Stimulated activated CD8-positive, alpha-beta memory T cell treated with anti-CD3 and anti-CD28 coated beads, Interleukin-7, amount 100 ng/mL, for 4 hours (primary cell): Measurements from ENCODE around the gene VTI1A.
"Not testable (repeated sequence)": the region's sequence is repeated elsewhere in the genome, so short reads cannot be mapped to it uniquely, and the experiment has no call there.

Experiments used
- DNase-seq, 2 donors: peaks; one replicate each; pipeline ENCODE4 v3.0.0-alpha.2; 2020; ENCODE audit warnings: low read depth in 2 of 2

Gene VTI1A

GRCh38 chr10:112446855-112447619 is at the start of gene VTI1A, which contains the start of gene ZDHHC6:
Gene VTI1A, plus strand, starts transcription at chr10:112447215. Its CDS starts 159 bp downstream, at chr10:112447374.
Gene ZDHHC6, minus strand, starts transcription at chr10:112446914. Its CDS starts 1,478 bp downstream, at chr10:112445436.
- DNase-seq, result peak; percentile 69 to 75

GRCh38 chr10:112397592-112397991 is 49.4 kb upstream of the VTI1A start:
- DNase-seq, result no peak

- no peak for DNase-seq
Measured at GRCh38 chr10:112402917-112403316, 44.1 kb upstream of the VTI1A start.

- DNase-seq, result no peak
Measured at GRCh38 chr10:112404617-112405016, 42.4 kb upstream of the VTI1A start.

- not testable (repeated sequence) for DNase-seq
Measured at GRCh38 chr10:112406806-112407205, 40.2 kb upstream of the VTI1A start.

- no peak for DNase-seq
Measured at GRCh38 chr10:112407696-112408095, 39.3 kb upstream of the VTI1A start.

GRCh38 chr10:112409299-112409698 is 37.7 kb upstream of the VTI1A start:
- DNase-seq, result no peak

GRCh38 chr10:112409755-112410154 is 37.3 kb upstream of the VTI1A start:
- DNase-seq, result no peak

GRCh38 chr10:112412696-112413095 is 34.3 kb upstream of the VTI1A start:
- DNase-seq, result no peak

- DNase-seq, result no peak
Measured at GRCh38 chr10:112421731-112422130, 25.3 kb upstream of the VTI1A start.

- DNase-seq, result no peak
Measured at GRCh38 chr10:112424651-112425050, 22.4 kb upstream of the VTI1A start.

GRCh38 chr10:112426111-112426510 is 20.9 kb upstream of the VTI1A start:
- no peak for DNase-seq

- DNase-seq, result no peak
Measured at GRCh38 chr10:112429147-112429546, 17.9 kb upstream of the VTI1A start.

GRCh38 chr10:112429654-112430230 is 17.3 kb upstream of the VTI1A start:
- no peak for DNase-seq

GRCh38 chr10:112433136-112433535 is 13.9 kb upstream of the VTI1A start:
- DNase-seq, result no peak

GRCh38 chr10:112434988-112435619 is 11.9 kb upstream of the VTI1A start:
- no peak for DNase-seq

- DNase-seq, result no peak
Measured at GRCh38 chr10:112438356-112438755, 8.7 kb upstream of the VTI1A start.

- DNase-seq, result no peak
Measured at GRCh38 chr10:112441520-112441919, 5.5 kb upstream of the VTI1A start.

GRCh38 chr10:112442063-112442462 is 5.0 kb upstream of the VTI1A start:
- DNase-seq, result no peak

- no peak for DNase-seq
Measured at GRCh38 chr10:112446055-112446854, 760 bp upstream of the VTI1A start.

- no peak for DNase-seq
Measured at GRCh38 chr10:112447620-112447928, 559 bp downstream of the VTI1A start.

GRCh38 chr10:112448888-112449287 is 1.9 kb downstream of the VTI1A start:
- no peak for DNase-seq
